Measurements from ENCODE around the gene NCKIPSD. TPM values are rescaled to one million over a fixed set of nuclear protein-coding genes. Genes with fewer than 3 reads are reported as not detected.
A peak's percentile ranks its signal among the peaks of the same experiment; 100 is the strongest.
"Not testable (repeated sequence)": the region's sequence is repeated elsewhere in the genome, so short reads cannot be mapped to it uniquely, and the experiment has no call there.

The NCKIPSD gene
- 10 to 100 TPM; 14.0 to 19.8 TPM for total RNA-seq
- long read RNA-seq, donor 1, partial matches to known transcripts, result 1 of 10 reads
- long read RNA-seq, donor 1, other reads (novel, unspliced or antisense), result 6 of 10 reads
- long read RNA-seq, donor 2, transcript NCKIPSD-201 (13 exons, 2,989 nt), result major isoform, 6 of 41 reads
- long read RNA-seq, donor 2, transcript NCKIPSD-204 (13 exons, 2,925 nt), result major isoform, 6 of 41 reads
- long read RNA-seq, donor 2, partial matches to known transcripts, result 16 of 41 reads
- long read RNA-seq, donor 2, other reads (novel, unspliced or antisense), result 13 of 41 reads

GRCh38 chr3:48685603-48686511, at the start of gene NCKIPSD:
TSS of gene NCKIPSD (minus strand) at chr3:48685915. CDS start at chr3:48685807, 108 bp downstream.
- intact Hi-C loops (cut with DNase I), result loop anchor here in 1 of 2 donors (10.0 kb wide), 1 partner anchor 221 kb away; a partner anchor contains a TSS
- peak; percentile 97 for DNase-seq (ENCODE audit: low spot score)

DNA sequence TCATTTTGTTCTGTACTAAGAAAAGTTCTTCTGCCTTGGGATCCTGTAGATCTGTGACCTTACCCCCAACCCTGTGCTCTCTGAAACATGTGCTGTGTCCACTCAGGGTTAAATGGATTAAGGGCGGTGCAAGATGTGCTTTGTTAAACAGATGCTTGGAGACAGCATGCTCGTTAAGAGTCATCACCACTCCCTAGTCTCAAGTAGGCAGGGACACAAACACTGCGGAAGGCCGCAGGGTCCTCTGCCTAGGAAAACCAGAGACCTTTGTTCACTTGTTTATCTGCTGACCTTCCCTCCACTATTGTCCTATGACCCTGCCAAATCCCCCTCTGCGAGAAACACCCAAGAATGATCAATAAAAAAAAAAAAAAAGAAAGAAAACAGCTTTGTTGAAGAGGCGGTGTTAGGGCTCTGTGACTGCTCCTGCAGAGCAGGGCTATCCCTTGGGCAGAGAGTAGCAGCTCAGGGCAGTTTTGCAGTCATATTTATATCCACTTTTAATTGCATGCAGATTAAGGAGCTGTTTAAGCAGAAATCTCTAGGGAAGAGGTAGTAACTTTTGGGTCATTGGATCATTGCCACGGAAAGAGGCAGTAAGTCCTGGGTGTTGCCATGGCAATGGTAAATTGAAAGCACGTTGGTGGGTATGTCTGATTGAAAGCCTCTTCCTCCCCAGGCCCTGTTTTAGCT, 49.5 kb upstream of the NCKIPSD start:
- intact Hi-C loops (cut with DNase I), result loop anchor here in 1 of 2 donors (5.0 kb wide), 1 partner anchor 1537 kb away; no protein-coding TSS in a partner anchor
- peak; percentile 26 for DNase-seq (ENCODE audit: low spot score)

DNA sequence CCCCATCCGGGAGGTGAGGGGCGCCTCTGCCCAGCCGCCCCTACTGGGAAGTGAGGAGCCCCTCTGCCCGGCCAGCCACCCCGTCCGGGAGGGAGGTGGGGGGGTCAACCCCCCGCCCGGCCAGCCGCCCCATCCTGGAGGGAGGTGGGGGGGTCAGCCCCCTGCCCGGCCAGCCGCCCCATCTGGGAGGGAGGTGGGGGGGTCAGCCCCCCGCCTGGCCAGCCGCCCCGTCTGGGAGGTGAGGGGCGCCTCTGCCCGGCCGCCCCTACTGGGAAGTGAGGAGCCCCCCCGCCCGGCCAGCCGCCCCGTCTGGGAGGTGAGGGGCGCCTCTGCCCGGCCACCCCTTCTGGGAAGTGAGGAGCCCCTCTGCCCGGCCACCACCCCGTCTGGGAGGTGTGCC, 48.8 kb upstream of the NCKIPSD start:
- intact Hi-C loops (cut with DNase I), result not testable (repeated sequence)
- DNase-seq (ENCODE audit: low spot score), result peak; percentile 6

DNA sequence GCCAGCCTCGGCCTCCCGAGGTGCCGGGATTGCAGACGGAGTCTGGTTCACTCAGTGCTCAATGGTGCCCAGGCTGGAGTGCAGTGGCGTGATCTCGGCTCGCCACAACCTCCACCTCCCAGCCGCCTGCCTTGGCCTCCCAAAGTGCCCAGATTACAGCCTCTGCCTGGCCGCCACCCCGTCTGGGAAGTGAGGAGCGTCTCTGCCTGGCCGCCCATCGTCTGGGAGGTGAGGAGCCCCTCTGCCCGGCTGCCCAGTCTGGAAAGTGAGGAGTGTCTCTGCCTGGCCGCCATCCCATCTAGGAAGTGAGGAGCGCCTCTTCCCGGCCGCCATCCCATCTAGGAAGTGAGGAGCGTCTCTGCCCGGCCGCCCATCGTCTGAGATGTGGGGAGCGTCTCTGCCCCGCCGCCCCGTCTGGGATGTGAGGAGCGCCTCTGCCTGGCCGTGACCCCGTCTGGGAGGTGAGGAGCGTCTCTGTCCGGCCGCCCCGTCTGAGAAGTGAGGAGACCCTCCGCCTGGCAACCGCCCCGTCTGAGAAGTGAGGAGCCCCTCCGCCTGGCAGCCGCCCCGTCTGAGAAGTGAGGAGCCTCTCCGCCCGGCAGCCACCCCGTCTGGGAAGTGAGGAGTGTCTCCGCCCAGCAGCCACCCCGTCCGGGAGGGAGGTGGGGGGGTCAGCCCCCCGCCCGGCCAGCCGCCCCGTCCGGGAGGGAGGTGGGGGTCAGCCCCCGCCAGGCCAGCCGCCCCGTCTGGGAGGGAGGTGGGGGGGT, 48.2 kb upstream of the NCKIPSD start:
- peak; percentile 34 for DNase-seq (ENCODE audit: low spot score)
- intact Hi-C loops (cut with DNase I), result not testable (repeated sequence)

GRCh38 chr3:48727511-48727910, 41.8 kb upstream of the NCKIPSD start:
- intact Hi-C loops (cut with DNase I), result no loop called here
- peak; percentile 37 for DNase-seq (ENCODE audit: low spot score)

GRCh38 chr3:48725185-48725855, 39.6 kb upstream of the NCKIPSD start:
- intact Hi-C loops (cut with DNase I), result not testable (repeated sequence)
- DNase-seq (ENCODE audit: low spot score), result peak; percentile 10

DNA sequence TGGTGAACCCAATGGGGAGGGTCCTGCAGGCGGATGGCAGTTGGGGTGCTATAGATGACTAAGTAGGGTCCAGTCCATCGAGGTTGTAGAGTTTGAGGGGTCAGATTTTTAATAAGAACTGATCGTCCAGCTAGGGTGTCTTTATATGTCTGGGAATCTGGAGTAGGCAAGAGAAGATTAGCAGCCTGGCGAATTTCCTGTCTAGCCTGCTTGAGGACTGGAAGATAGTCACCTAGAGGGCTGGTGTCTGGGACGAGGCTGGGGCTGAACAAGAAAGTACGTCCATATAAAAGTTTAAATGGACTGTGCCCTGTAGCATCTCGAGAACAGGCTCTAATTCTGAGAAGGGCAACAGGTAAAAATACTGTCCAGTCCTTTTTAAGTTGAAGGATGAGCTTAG, 38.0 kb upstream of the NCKIPSD start:
- peak; percentile 42 for DNase-seq (ENCODE audit: low spot score)
- intact Hi-C loops (cut with DNase I), result no loop called here

DNA sequence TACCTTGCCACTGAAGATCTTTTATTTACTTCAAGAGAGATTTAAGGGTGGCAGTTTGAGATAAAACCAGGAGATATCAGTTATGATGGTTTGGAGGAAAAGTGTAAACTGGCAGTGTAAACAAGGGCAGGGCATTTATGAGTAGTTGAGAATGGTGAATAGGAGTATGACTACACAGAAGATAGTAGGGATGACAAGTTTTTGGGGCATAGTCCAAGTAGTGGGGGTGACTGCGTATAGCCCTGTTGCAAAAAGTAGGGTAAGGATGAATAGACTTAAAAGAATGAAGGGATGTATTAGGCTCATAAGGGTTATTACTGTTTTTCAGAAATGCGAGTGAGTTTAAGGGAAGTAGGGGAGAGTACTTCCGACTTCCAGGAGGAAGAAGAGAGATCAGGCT, 37.6 kb upstream of the NCKIPSD start:
- DNase-seq (ENCODE audit: low spot score); intact Hi-C loops (cut with DNase I): not testable (repeated sequence)

DNA sequence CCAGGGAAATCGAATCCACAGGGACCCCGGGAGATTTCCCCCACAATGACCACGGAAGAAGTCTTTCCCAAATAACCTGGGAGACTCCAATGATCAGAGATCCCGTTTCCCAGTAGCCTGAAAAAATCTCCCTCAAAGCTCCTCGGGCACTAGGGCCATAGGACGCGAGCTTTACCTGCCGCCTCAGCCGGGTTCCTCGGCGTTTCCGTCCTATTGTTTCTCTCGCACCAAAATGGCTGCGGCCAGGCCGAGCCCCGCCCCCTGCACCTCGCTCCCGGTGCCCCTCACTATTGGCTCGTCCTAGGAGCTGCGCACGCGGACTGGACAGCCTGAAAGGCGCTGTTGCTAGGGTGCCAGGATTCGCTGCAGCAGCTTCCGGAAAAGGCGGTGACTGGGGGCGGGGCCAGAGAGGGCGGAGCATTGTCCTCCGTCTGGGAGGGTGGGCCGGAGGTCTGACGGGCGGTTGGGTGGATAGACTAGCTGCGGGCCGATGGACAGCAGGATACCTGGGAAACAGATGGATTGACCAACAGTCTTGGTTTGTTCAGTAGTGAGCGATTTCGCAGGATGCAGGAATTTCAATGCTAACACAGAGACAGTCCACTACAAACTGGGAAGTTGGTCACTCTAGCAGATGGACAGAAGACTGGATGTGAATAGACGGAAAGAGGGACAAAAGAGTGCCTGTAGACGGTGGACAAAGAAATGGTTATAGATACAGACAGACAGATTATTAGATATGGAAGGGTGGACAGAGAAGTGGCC, 31.4 kb upstream of the NCKIPSD start, which contains the start of gene IP6K2:
IP6K2 (minus strand) TSS at position 240 of the 765 bp plus-strand sequence. CDS start 21,930 bp downstream, outside the sequence.
- peak; percentile 100 for DNase-seq (ENCODE audit: low spot score)
- intact Hi-C loops (cut with DNase I), result loop anchor here in 1 of 2 donors (5.0 kb wide), 1 partner anchor 940 kb away; no protein-coding TSS in a partner anchor

GRCh38 chr3:48716508-48716981, 30.8 kb upstream of the NCKIPSD start:
- intact Hi-C loops (cut with DNase I), result loop anchor here in 1 of 2 donors (5.0 kb wide), 1 partner anchor 939 kb away; no protein-coding TSS in a partner anchor
- DNase-seq (ENCODE audit: low spot score), result peak; percentile 70

DNA sequence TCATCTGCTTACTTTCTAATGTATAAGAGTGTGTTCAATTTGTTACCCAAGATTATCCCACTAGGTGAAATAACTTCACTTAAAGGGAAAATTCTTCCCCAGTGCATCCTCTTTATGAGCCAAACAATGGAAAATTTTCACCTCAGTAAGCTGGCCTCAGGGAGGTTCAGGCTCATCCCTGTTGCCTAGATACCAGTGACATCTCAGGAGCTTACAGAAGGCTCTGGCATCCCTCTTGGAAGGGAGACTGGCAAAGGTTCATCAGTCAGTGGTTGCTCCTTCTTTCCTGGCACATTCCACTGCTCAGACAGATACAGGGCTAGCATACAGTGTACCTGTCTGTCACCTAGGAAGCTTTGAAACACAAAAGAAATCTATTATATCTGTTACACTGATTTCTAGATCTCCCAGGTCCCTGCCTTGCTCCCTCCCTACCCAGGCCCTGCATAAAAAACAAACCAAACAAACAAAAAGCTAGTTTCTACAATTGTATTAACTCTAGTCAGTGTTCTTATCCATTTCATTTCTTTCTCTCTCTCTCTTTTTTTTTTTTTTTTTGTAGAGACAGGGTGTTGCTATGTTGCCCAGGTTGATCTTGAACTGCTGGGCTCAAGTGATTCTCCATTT, 29.6 kb upstream of the NCKIPSD start:
- intact Hi-C loops (cut with DNase I), result loop anchor here in 1 of 2 donors (5.0 kb wide), 1 partner anchor 938 kb away; no protein-coding TSS in a partner anchor
- DNase-seq (ENCODE audit: low spot score), result peak; percentile 2

- intact Hi-C loops (cut with DNase I), result no loop called here
- peak; percentile 17 for DNase-seq (ENCODE audit: low spot score)
Observed at GRCh38 chr3:48711727-48712126, 26.0 kb upstream of the NCKIPSD start.

DNA sequence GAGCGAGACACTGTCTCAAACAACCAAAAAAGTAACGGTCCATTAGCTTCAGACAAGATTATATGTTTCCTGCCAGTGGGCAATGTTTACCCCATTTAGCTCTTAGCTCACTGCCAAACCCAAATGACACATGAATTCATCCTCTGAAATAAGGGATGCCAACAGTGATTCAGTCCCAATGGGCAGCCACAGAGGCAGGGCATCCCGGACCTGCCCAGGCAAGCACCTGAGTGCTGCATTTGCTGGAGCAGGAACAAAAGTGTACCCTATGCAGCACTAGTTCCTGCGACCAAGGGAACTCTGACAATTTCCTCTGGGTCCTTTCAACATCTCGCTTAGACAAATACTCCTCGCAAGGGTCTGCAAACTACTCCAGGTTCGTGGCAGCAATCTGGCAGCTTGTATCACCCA, 23.3 kb upstream of the NCKIPSD start:
- intact Hi-C loops (cut with DNase I), result no loop called here
- peak; percentile 32 for DNase-seq (ENCODE audit: low spot score)

- DNase-seq (ENCODE audit: low spot score), result peak; percentile 69
- intact Hi-C loops (cut with DNase I), result no loop called here
Observed at GRCh38 chr3:48708481-48708889, 22.8 kb upstream of the NCKIPSD start.

GRCh38 chr3:48707157-48707556, 21.4 kb upstream of the NCKIPSD start:
- DNase-seq (ENCODE audit: low spot score), result peak; percentile 5
- intact Hi-C loops (cut with DNase I), result no loop called here

DNA sequence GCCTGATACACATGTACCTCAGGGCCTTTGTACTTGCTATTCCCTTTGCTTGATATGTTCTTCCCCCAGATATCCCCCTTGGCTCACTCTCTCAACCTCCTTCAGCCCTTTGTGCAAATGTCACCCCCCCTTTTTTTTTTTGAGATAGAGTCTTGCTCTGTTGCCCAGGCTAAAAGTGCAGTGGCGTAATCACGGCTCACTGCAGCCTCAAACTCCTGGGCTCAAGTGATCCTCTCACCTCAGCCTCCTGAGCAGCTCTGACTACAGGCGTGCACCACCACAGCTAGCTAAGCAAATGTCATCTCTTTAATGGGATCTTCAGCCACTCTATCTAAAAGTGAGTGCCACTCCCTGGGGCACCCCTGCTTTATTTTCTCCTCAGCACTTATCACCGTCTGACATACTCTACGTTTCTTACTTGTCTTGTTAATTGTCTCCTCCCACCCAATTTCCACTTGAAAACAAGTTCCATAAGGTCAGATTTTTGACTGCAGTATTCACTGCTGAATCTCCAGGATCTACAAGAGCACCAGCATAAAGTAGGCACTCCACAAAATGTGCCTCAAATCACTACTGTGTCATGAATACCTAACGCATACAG, 16.7 kb upstream of the NCKIPSD start:
- DNase-seq (ENCODE audit: low spot score), result peak; percentile 5
- intact Hi-C loops (cut with DNase I), result no loop called here
